Stromal cell of bone marrow (primary cell): ENCODE results near the gene KLC3.
"Not testable (repeated sequence)": the region's sequence is repeated elsewhere in the genome, so short reads cannot be mapped to it uniquely, and the experiment has no call there.

Experiments
- DNase-seq: peaks from one replicate; pipeline ENCODE4 v3.0.0-alpha.2; 2012; ENCODE audit warnings: low read depth

KLC3 gene

DNA sequence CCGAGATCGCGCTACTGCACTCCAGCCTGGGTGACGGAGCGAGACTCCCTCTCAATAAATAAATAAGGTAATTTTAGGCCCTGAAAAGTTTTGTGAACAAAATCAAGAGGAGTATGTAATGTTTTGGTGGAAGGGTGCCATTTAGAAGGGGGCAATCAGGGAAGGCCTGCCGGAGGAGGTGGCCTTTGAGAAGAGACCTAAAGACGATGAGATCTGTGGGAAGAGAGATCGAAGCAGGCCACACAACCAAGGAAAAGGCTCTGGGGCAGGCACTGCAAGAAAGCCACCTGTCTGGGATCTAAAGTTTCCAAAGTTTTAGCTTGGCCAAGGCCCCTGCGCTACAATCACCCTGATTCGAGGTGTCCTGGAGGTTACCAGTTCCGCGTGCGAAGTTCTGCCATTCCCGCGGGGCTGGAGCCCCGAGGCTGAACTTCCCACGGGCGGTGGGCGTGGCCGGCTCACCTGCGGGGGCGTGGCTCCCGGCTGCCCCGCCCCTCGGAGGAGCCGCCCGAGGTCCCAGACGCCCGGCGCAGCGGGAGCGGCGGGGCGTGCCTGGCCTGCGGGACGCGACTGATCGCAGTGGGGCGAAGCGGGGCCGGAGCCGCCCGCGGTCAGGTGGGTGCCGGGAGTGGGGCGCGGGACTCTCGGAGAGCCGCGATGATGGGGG is at the start of gene KLC3:
Gene KLC3 (plus strand): TSS at position 519 of the 667 bp plus-strand sequence. CDS start 4,792 bp downstream, outside the sequence.
- no peak for DNase-seq

DNA sequence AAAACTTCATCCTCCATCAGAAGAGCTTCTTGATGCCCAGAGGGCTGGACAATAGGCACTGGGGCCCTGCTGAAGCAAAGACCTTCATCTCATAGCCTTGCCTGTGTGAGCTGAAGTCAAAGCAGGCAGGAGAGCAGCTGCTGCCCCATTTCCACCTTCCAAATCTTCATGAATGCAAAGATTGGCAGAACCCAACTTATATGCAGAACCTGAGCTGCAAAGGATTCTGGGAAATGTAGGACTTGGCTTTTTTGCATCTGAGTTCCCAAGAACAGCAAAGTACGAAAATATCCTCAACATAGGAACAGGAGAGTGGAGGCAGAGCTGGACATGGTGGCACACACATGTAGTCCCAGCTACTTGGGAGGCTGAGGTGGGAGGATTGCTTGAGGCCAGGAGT is 48.7 kb upstream of the KLC3 start:
- no peak for DNase-seq

DNA sequence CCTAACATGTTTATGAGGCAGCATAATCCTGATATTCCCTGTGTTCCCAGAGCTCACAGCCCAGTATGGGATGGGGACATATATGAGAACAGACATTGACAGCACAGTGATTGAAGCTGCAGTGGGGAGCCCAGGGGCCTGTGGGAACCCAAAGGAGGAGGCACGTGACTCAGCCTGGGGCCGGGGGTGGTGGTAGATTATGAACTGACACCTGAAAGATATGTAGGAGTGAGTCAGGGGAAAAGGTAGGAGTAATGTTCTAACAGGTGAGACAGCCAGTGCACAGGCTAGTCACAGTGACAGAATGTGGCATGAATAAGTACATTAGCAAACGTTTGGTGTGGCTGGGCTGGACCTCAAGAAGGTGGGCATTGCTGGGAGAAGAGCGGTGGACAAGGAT is 46.9 kb upstream of the KLC3 start:
- DNase-seq, result no peak

DNA sequence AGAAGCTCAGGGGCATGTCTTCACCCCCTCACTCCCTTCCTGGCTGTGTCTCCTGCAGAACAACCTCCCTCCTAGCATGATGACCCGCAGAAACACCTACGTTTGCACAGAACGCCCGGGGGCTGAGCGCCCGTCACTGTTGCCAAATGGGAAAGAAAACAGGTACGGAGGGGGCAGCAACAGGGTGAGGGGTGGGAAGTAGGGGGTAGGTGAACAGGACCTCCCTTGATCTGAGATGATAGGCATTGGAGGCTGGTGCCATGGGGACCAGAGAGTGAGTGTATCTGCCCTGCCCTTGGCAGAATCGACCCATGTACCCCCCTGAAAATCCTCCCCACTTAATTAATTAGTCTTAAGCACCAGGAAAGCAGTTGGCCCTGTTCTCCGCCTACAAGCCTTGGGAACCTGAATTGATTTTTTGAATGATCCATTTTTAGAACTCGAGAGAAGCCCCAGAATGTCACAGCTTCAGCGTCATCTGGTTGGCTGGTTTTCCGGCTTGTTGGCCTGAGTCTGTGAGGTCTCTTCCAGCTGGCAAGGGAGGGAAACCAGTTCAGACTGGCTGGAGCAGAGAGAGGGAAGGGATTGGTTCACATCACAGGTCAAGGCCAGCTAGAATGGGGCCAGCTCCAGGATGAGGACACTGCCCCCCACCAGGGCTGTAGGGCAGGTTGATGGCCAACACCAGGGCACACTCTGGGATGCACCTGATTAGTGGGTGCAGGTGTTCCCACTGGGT is 46.1 kb upstream of the KLC3 start:
- no peak for DNase-seq

DNA sequence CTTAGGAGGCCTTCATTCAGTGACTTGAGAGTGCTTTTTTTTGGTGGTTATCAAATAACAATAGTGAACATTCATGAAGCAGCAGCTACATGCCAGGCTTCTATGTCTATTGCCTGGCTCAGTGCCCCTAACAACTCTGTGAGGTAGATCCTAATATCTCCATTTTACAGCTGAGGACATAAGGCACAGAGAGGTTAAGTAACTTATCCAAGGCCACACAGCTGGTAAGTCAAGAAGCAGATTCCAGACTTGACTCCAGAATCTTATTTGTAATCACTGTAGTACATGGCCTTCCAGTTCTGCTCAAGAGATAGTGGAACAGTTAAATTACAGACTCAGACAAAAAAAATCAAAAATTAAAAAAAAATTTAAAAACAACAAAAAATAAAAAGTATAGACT is 44.7 kb upstream of the KLC3 start:
- no peak for DNase-seq

DNA sequence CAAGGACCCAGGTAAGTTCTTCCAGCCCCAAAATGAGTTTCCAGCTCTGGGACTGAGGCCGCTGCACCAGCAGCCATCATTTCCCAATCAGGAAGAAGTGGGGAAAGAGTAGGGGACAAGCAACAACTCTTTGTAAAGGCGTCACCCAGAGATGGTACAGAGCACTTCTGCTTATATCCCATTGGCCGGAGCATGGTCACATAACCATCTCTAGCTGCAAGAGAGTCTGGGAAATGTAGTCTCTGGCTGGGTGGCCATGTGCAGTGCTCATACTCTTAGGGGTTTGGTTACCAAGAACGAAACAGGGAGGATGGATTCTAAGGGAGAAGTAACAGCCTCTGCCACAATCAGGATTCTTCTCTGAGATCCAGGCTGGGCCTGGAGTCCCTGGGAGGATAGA is 44.2 kb upstream of the KLC3 start:
- DNase-seq, result no peak

DNA sequence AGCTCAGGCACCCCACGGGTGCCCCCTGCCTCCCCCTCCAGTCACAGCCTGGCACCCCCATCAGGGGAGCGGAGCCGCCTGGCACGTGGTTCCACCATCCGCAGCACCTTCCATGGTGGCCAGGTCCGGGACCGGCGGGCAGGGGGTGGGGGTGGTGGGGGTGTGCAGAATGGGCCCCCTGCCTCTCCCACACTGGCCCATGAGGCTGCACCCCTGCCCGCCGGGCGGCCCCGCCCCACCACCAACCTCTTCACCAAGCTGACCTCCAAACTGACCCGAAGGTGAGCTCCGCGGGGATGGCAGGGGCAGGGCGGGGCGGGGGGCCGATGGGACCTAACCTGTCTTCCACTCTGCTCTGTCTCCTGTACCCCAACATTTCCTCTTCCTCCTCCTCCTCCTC is 42.9 kb upstream of the KLC3 start:
- no peak for DNase-seq

DNA sequence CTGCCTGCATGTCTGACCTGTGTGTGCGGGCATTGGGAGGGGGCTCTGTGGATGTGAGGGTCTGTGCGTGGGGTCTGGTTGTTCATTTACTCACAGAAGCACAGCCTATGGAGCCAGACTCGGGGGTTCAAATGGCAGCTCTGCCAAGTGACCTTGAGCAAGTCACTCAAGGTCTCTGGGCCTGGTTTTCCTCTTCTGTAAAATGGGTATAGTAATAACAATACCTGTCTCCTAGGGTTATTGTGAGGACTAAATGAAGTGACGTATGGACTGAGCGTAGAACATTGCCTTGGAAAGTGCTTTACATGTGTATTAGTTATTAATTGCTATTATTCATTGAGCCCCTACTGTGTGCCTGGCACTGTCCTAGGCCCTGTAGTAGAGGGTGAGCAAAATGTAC is 42.3 kb upstream of the KLC3 start:
- no peak for DNase-seq

DNA sequence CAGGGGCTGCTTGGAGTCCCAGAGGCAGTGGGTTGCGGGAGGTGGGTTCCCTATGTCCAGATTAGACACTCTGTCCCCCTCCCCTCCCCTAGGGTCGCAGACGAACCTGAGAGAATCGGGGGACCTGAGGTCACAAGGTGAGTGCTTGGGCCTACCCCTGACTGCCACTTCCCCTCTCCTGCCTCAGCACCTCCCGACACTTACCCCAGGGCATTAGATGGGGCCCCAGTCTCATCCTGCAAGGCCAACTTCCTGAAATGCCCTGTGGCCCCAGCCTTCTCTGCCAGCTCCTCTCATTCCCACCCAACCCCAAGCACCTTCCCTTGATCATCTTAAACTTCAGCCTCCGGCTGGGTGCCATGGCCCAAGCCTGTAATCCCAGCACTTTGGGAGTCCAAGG is 40.8 kb upstream of the KLC3 start:
- DNase-seq, result no peak

DNA sequence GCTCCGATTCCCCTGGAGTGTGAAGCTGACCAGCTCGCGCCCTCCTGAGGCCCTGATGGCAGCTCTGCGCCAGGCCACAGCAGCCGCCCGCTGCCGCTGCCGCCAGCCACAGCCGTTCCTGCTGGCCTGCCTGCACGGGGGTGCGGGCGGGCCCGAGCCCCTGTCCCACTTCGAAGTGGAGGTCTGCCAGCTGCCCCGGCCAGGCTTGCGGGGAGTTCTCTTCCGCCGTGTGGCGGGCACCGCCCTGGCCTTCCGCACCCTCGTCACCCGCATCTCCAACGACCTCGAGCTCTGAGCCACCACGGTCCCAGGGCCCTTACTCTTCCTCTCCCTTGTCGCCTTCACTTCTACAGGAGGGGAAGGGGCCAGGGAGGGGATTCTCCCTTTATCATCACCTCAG is 38.1 kb upstream of the KLC3 start:
- DNase-seq, result no peak

DNA sequence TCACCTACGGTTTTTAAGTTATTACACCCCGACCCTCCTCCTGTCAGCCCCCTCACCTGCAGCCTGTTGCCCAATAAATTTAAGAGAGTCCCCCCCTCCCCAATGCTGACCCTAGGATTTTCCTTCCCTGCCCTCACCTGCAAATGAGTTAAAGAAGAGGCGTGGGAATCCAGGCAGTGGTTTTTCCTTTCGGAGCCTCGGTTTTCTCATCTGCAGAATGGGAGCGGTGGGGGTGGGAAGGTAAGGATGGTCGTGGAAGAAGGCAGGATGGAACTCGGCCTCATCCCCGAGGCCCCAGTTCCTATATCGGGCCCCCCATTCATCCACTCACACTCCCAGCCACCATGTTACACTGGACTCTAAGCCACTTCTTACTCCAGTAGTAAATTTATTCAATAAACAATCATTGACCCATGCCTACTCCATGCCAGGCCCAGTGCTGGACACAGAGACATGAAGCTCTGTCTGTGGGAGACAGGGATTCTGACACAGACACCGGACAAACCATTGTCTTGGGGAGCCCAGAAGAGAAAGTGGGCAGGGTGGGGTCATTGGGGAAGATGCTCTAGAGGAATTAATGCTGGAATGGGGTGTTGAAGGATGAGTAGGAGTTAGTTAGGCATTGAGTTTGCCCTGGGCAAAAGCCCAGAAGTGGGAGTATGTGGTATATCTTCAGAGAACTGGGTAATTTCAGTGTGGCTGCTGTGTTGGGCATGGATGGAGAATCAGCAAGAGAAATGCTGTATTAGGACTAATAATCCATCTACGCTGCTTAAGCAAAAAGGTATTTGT is 37.1 kb upstream of the KLC3 start:
- no peak for DNase-seq

DNA sequence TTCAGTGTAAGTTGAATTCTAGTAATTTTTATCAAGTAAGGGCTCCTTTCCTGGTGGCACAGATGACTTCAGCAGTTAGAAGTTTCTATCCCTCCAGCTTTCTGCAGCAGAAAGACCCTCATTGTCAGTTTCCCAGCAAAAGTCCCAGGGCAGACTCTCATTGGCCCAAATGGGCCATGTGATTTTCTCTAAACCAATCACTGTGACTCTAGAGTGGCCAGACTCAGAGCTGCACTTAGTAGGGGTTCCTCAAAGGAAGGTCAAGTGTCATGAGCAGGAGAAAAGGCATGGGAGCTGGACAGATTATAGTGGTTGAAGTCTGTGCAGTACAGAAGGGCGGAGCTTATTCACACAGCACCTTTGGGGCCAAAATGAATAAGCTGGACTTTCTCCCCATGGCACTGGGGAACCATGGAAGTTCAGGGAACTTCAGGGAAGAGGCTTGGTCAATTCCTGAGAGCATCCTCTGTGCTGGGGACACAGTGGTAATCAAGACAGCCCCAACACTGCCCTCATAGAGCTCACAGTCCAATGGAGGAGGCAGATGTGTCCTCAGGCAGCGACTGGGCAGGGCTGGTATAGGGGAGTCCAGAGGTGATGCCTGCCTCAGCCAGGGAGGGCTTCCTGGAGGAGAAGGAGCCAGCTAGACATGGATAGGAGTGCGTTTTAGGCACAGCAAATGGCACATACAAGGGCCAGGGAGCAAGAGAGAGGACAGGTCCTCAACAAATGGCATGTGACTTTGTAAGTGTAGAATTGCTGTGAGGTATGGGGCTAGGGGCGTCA is 36.2 kb upstream of the KLC3 start:
- DNase-seq, result no peak

DNA sequence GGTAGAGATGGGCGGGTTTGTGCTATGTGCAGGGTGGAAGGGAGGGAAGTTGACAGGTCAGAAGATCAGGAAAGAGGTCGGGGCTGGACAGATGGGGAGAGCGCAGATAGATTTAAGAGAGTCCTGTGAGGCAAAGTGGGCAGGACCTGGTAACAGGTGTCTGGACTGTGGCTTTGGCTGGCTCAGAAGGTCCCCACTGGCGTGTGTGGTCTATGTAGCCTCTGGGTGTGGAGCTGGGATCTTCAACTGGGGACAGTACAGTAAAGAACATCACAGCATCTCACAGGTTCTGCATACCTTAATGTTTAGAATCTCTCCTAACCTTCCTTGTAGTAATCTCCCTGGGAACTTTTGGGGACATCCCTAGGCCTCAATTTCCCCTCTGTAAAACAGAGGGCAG is 35.5 kb upstream of the KLC3 start:
- no peak for DNase-seq

DNA sequence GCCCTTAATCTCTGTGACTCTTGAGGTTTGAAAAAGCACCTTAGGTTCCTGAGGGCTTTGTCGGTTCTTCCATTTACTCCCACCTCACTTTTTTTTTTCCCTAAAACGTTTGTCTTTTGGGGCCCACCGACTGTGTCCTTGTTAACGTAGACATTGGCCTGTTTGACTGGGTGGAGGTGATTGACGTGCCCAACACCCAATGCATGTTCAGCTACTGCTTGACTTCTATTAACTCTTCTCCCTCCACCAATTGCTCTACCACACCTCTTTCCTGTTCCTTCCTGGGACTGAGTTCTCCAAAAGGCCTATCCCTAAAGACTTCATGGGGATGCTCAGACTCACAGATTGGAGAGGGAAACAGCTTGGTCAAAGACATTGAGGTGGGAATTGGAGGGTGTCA is 35.1 kb upstream of the KLC3 start:
- DNase-seq, result no peak

DNA sequence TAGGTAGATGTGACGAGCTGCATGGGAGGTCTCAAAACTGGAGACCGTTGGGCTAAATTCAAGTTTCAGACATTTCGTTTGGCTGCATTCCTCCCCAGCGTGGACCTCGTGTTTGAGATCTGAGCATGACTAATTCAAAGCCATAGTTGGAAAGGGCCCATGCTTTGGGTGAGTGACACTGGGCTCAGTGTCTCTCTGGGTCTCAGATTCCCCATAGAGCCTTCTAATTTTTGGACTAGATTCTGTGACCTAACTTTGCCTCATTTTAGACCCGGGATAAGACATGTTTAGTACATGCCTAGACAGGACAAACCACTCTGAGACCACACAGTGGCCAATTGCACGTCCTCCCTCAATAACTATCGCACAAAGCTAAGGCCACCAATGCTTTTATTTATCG is 34.5 kb upstream of the KLC3 start:
- DNase-seq, result no peak

DNA sequence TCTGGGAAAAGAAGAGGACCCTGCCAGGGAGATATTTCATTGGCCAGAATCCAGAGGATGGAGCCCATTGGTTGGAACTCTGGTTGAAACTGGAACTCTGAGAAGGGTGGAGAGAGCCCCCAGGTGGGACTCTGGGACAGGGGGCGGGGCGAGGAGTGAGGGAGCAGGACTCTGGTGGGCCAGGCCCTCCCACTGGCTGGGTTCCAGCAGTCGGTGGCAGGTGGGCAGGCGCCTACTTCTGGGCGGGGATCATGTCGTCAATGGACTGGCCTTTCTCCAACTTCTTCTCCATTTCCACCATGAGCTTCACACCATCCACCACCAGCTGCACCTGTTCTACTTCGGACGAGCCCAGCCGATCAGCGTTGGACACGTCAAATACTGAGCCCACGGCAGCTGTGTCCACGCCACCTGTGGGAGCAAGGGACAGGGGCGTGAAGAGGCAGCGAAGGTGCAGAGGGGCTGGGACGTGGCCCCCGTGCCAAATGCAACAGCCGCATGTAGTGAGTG is 34.0 kb upstream of the KLC3 start:
- no peak for DNase-seq

DNA sequence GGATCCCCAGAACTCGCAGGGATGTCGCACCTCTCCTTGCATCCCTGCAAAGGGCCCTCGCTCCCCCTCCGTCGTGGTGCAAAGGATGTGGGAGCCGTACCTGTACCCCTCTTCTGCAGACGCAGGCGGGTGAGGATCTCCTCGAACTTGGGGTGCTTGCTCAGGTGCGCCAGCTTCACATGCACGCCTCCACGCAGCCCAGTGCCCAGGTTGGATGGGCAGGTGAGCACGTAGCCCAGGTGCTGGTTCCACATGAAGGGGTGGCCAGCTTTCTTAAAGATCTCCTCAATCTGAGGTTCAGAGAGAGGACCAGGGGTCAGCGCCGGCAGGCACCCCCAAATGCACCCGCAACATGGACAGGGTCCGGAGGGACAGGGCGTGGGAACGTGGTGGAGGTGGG is 33.2 kb upstream of the KLC3 start:
- DNase-seq, result no peak

DNA sequence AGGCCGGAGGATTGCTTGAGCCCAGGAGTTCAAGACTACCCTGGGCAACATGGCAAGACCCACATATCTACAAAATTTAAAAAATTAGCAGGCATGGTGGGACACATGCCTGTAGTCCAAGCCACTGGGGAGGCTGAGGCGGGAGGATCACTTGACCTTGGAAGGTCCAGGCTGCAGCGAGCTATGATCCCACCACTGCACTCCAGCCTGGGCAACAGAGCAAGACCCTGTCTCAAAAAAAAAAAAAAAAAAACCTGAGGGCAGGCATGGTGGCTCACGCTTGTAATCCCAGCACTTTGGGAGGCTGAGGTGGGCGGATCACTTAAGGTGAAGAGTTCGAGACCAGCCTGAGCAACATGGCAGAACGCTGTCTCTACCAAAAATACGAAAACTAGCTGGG is 31.2 kb upstream of the KLC3 start:
- DNase-seq, result not testable (repeated sequence)

DNA sequence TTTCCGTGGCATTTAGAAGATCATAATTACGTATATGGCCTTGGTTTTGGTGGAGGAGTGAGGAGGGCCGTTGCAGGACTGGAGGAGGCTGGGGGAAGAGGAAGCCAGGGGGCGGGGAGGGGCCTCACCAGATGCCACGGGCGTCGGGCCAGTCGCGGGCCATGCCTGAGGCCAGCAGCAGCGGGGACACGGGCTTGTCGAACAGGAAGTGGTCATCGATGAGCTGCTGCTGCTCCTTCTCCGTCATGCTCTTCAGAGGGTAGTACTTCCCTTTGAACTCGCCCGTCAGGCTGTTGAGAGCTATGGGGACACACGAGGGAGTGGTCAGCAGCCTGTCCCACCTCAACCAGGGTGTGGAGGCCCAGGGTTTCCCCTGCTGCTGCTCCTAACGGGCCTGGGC is 28.9 kb upstream of the KLC3 start:
- no peak for DNase-seq

DNA sequence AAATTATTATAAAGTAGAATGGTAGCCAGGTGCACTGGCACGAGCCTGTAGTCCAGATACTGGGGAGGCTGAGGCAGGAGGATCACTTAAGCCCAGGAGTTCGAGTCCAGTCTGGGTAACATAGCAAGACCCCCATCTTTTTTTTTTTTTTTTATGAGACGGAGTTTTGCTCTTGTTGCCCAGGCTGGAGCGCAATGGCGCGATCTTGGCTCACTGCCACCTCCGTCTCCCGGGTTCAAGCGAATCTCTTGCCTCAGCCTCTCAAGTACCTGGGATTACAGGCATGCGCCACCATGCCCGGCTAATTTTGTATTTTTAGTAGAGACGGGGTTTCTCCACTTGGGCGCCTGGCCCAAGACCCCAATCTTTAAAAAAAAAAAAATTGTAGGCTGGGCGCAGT is 28.3 kb upstream of the KLC3 start:
- not testable (repeated sequence) for DNase-seq

DNA sequence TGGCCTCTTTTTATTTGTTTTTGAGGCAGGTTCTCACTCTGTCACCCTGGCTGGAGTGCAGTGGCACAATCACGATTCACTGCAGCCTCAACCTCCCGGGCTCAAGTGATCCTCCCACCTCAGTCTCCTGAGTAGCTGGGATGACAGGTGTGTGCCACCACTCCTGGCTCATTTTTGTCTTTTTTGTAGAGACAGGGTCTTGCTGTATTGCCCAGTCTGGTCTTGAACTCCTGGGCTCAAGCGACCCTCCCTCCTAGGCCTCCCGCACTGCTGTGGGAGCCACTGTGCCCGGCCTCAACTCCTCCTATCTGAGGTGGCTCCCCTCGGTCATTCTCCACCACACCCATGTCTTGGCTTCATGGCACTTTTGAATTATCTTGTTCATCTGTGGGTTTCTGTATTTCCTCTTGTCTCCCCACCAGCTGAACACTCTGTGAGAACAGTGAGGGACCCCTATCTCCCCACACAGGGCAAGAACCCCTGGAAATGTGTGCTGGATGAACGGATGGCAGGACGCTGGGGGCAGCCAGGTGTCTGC is 25.8 kb upstream of the KLC3 start:
- DNase-seq, result no peak

DNA sequence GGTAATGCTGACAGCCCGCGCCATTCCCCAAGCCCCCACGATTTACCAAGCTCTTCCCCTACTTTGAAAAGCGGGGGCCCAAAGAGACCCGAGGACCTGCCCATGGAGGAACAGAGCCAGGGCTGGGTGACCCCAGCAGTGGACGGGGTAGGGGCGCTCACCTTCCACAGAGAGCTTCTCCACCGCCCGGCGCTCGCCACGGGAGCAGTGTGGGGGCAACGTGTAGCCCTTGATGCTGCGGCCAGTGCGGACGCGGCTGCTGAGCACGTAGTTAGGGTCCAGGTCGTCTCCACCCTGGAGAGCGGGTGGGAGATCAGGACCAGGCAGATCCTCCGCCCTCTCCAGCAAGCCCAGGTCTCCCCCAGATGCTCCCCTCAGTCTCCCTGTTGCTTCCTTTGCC is 25.2 kb upstream of the KLC3 start:
- DNase-seq, result no peak
